Measurements from ENCODE around the gene HOXA3.

DNA sequence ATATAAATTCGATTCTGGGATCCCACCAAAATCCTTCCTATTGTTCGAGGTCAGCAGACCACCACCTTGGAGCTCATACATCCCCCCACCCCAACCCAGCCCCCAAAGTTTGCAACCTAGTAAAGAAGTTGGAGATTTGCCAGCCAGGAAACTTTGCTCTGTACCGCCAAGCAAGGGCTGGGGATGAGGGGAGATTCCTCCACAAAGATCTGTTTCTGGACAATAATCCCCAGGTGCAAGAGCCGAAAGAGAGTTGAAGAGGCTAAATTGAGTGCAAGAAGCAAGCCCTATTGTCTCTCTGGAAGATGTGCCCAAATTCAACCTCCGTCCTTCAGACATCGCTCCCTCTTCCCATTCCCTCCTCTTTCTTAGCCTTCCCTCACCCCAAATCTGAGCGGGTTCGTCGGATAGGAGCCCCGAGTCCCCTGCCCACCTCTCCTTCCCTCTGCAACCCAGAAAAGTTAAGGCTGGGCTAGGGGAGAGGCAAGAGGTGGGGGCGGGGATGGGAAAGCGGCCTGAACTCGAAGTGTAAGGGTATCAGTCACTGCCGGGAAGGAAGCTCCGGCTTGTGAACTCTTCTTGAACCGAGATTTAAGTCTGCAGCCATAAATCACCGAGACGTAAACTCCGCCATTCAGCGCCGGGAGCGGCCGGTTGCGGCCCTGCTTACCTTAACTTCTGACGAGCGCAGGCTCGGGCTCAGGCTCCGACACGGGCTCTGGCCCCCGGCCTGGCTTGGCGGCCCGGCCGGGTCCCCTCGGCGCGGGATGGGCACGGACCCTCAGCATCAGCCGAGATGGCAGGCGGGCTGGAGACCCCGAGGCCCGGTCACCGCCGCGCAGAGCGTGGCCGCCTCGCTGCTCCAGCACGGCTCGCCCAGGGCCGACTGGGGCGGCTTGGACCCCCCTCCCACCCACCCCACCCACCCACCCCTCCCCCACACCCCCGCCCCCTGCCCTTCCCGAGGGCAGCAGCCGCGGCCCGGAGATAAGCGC, 39.1 kb downstream of the HOXA3 start:
- TF ChIP-seq, protein P1, sequence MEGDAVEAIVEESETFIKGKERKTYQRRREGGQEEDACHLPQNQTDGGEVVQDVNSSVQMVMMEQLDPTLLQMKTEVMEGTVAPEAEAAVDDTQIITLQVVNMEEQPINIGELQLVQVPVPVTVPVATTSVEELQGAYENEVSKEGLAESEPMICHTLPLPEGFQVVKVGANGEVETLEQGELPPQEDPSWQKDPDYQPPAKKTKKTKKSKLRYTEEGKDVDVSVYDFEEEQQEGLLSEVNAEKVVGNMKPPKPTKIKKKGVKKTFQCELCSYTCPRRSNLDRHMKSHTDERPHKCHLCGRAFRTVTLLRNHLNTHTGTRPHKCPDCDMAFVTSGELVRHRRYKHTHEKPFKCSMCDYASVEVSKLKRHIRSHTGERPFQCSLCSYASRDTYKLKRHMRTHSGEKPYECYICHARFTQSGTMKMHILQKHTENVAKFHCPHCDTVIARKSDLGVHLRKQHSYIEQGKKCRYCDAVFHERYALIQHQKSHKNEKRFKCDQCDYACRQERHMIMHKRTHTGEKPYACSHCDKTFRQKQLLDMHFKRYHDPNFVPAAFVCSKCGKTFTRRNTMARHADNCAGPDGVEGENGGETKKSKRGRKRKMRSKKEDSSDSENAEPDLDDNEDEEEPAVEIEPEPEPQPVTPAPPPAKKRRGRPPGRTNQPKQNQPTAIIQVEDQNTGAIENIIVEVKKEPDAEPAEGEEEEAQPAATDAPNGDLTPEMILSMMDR (IDR thresholded peaks at IDR 0.05; ENCODE audit: low read length), result no peak
- TF ChIP-seq EZH2 (optimal IDR thresholded peaks at IDR 0.05; ENCODE audit: low read depth, low read length) (no peak), EZH2phosphoT487 (IDR thresholded peaks at IDR 0.05; ENCODE audit: low read length) (no peak)

Data from MM.1S (cell line).